Left renal cortex interstitium (tissue), 4 donors: Measurements from ENCODE around the gene KCNS3. TPM values are rescaled to one million over a fixed set of nuclear protein-coding genes. Genes with fewer than 3 reads are reported as not detected.
"Not testable (repeated sequence)": the region's sequence is repeated elsewhere in the genome, so short reads cannot be mapped to it uniquely, and the experiment has no call there.

Experiments
- DNase-seq, 4 donors: peaks; one replicate each; pipeline ENCODE4 v3.0.0-alpha.2; 2013; ENCODE audit warnings: low read depth in 4 of 4, low spot score in 2 of 4, missing footprints in 1 of 4
- polyA plus RNA-seq, 4 donors: library from polyadenylated mRNA; unstranded; fragments of 120-200 nt; gene quantifications; one replicate each; pipeline ENCODE4 v1.2.1, GENCODE V29; 2013; ENCODE audit not compliant: insufficient read length in 4 of 4

The KCNS3 gene
- polyA plus RNA-seq, 4 donors: 6.9 to 8.7 (median 7.5) TPM

DNA sequence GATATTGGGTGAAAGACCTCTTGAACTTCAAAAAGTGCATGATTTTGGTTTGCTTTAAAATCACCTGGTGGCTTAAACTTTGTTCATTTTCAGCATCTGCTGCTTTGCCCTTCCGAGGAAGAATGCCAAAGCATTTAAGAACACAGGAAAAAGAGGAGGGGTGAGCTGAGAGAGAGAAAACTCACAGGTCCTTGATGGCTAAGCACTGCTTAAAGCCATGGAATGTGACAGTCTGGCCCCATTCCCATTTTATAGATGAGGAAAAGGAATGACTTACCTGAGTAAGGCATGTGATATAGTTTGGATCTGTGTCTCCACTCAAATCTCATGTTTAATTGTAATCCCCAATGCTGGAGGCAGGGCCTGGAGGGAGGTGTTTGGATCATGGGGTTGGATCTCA, 58.1 kb downstream of the KCNS3 start:
- DNase-seq: no peak

DNA sequence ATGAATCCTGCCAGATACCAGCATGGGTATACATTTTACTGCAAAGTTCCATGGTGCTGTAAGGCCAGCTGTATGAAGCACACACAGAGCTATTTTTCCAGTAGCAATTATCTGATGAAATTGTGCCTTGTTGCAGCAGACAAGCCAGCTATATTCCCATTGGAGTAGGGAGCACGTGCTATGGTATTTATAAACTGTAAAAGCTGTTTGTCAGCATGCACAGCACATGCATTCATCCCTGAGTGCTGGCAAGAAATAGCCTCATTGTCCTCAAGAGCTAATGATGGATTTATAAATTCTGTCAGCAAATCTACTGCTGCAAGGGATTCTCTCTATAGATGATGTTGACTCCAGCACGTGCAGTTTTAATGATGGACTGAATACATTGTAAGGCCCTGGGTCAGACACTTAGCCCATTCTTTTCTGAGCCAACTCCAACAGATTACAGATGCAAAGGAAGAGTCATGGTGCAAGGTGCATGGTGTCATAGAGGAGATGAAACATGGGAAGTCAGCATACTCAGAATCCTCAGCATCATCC, 61.7 kb downstream of the KCNS3 start:
- DNase-seq: no peak

DNA sequence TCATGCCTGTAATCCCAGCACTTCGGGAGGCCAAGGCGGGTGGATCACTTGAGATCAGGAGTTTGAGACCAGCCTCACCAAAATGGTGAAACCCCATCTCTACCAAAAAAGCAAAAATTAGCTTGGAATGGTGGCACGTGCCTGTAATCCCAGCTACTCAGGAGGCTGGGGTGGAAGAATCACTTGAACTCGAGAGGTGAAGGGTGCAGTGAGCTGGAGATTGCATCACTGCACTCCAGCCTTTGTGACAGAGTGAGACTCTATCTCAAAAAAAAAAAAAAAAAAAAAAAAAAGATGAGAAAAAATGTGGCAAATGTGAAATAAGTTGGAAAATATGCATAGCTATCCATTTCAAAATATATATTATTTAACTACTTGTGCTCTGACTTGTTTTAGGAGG, 65.0 kb downstream of the KCNS3 start:
- DNase-seq: no peak

GRCh38 chr2:17947113-17947512, 68.6 kb downstream of the KCNS3 start:
- no peak for DNase-seq

DNA sequence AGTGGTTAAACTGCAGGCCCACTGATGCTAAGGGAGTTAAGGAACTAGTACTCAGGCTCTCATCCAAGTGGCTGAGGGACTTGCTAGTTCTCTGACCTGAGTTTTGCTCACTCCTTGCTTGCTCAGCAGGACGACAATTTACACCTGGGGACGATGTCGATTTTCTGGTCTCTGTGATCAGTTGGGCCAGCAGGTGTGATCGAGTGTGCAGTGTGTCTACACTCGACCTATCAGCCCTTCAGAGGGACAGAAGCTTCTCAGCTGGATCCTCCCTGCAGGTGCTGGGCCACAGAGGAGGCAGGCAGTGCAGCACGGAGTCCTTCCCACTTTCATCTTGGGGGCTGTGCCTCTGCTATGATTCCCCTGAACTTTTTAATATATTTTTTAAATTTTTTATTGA, 71.5 kb downstream of the KCNS3 start:
- DNase-seq: no peak

- DNase-seq: no peak
Observed at GRCh38 chr2:17951563-17951962, 73.1 kb downstream of the KCNS3 start.

DNA sequence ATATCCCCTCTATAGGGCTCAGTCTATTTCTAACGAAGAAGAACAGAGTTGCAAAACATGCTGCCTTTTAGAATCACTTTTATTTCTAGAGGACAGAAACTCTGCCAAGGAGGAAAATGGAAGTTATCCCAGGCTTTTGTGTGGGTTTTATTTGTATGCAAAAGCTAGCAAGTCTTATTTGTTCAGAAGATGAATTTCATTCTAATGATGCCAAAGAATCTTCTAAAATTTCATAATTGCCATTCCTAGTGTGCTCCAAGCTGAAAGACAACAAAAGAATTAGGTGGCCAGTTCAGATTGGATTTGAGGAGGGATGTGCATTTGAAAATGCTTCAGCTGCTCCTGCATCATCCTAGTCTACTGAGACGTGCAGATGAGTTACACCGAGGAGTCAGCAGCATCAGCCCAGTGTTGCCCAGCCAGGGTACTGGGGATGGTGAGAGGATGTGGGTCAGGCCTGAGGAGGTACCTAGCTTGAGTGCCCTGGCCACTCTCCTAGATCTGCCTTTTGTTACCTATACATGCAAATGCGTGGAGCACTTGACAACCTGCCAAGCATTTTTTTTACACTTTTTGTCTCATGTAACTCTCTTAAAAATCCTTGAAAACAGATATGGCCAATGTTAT, 80.1 kb downstream of the KCNS3 start:
- no peak for DNase-seq

- DNase-seq: no peak
Observed at GRCh38 chr2:17959356-17959755, 80.9 kb downstream of the KCNS3 start.

GRCh38 chr2:17959833-17960232, 81.4 kb downstream of the KCNS3 start:
- DNase-seq: no peak

GRCh38 chr2:17960925-17961324, 82.5 kb downstream of the KCNS3 start:
- DNase-seq: no peak

GRCh38 chr2:17961789-17962188, 83.3 kb downstream of the KCNS3 start:
- DNase-seq: no peak

- DNase-seq: no peak
Observed at GRCh38 chr2:17962876-17963275, 84.4 kb downstream of the KCNS3 start.

DNA sequence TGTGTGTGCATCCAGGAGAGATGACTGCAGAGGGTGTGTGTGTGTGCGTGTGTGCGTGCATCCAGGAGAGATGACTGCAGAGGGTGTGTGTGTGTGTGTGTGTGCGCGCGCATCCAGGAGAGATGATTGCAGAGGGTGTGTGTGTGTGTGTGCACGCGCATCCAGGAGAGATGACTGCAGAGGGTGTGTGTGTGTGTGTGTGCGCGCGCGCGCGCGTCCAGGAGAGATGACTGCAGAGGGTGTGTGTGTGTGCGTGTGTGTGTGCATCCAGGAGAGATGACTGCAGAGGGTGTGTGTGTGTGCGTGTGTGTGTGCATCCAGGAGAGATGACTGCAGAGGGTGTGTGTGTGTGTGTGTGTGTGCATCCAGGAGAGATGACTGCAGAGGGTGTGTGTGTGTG, 85.1 kb downstream of the KCNS3 start:
- not testable (repeated sequence) for DNase-seq

- DNase-seq: no peak
Observed at GRCh38 chr2:17965196-17965595, 86.7 kb downstream of the KCNS3 start.

- no peak for DNase-seq
Observed at GRCh38 chr2:17966798-17967197, 88.3 kb downstream of the KCNS3 start.

GRCh38 chr2:17969661-17970060, 91.2 kb downstream of the KCNS3 start:
- DNase-seq: no peak

- DNase-seq: no peak
Observed at GRCh38 chr2:17971531-17972125, 93.2 kb downstream of the KCNS3 start.

GRCh38 chr2:17972991-17973390, 94.5 kb downstream of the KCNS3 start:
- no peak for DNase-seq

GRCh38 chr2:17975401-17975800, 96.9 kb downstream of the KCNS3 start:
- no peak for DNase-seq

DNA sequence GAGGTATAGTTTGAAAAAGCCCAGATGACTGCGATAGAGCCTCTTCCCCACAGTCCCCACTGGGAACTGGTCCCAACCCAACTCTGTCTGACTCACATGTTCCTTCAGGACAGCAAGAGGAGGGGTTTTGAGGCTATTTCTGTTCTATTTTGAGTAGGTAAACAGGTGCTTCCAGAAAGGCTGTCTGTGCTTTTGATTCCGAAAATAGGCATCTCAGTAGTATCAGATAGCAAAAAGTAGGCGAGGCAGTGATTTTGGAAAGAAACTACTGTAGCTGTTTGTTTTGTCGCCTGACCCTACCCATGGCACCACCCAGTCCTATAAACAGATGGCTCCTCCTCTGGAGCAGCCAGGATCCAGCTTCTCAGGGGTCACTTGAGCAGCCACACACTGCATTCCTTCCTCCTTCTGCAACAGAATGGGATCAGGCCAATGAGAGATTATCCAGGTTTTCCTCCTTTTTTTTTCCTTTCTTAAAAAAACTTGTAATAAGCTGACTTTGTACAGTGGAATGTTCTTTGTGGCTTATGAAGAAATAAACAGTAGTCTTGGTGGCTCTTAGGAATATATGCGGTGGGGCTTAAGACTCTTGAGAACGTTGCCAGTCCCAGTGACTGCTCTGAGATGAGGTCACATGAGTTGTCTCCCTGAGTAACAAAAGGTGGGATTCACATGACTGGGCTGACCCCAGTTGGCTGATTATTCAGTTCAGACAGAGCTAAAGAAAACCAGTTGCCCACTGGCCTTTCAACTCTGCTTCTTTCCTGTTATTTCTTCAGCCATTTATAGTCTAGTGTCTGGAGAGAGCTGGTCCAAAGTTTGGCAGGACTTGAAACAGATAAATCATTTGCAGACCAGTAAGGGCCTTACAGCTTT, 98.6 kb downstream of the KCNS3 start:
- no peak for DNase-seq

DNA sequence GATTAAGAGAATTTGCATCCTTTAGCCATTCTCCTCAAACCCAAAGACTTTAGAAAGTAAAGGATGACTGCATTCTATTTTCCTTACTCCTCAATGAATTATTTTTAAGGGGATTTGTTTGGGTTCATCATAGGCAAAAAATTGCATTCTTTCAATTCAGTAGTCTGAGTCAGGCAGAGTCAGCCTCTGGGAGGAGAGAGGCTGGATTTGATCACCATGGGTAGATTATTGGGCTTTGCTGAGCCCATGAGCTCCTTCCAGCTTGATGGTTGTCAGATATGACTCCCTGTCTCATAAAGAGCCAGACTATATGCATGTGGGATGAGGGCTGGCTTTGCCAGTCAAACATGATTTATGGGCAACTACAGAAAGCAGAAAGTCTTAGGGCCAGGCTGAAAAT, 101.2 kb downstream of the KCNS3 start:
- no peak for DNase-seq

DNA sequence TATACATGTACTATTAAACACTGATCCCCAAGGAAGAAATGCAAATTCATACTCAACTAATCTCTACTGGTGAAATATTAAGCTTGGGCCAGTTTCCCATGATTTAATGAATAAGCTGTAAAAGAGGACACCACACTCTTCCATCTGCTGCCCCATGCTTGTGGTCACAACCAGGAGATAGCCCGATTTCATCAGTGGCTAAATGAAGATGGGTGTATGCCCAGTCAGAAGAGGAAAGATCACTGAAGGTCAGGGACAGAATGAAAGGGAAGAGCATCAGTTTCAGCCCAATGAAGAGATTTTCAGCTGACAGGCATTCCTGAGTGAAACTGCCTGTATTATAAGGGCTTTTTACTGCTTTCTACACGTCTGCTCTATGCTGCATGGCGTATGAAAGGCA, 103.5 kb downstream of the KCNS3 start:
- no peak for DNase-seq
